GM18951 (cell line): ENCODE measurements around the gene C16orf54.
"Not testable (repeated sequence)": the region's sequence is repeated elsewhere in the genome, so short reads cannot be mapped to it uniquely, and the experiment has no call there.

ENCODE experiments used
- POLR2A ChIP-seq: IDR thresholded peaks from 4 replicates; pipeline ENCODE4 v1.6.1; 2011; ENCODE audit warnings: mild to moderate bottlenecking; ENCODE audit not compliant: insufficient read length, insufficient read depth; ENCODE audit errors: extremely low read depth
- in situ Hi-C: fragments of 300-500 bp; cut with MboI; formaldehyde crosslinking; loops from one replicate; pipeline ENCODE4 v1.12.0; 2022; ENCODE audit warnings: low sequenced_read_pairs, mixed read lengths, inconsistent platforms; ENCODE audit not compliant: unreplicated experiment

Gene C16orf54

DNA sequence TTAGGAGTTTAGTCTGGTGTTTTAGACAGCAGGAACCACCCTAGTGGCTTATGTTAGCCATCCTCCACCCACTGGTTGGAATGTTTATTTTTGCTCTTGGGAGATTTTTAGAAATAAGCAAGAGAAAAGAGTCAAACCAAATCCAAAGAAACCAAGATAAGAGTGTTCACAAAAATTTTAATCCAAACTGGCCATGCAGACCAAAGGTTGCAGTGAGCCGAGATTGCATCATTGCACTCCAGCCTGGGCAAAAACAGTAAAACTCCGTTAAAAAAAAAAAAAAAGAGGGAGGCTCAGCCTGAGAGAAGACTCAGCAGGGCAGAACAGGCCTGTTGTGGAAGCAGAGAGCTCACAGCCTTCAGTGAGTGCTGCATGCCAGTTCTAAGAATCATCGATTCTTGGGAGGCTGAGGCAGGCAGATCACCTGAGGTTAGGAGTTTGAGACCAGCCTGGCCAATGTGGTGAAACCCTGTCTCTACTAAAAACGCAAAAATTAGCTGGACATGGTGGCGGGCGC lies 12.2 kb upstream of the C16orf54 start:
- in situ Hi-C loops = no loop called here
- no peak for TF ChIP-seq POLR2A

DNA sequence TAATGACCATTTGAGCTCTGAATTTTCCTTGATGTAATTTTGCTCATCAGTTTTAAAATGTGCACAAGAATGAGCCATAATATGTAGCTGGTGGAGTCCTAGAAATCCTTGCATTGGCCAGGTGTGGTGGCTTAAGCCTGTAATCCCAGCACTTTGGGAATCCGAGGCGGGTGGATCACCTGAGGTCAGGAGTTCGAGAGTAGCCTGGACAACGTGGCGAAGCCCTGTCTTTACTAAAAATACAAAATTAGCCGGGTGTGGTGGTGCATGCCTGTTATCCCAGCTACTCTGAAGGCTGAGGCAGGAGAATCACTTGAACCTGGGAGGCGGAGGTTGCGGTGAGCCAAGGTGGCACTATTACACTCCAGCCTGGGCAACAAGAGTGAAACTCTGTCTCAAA lies 11.3 kb upstream of the C16orf54 start:
- in situ Hi-C loops = not testable (repeated sequence)

DNA sequence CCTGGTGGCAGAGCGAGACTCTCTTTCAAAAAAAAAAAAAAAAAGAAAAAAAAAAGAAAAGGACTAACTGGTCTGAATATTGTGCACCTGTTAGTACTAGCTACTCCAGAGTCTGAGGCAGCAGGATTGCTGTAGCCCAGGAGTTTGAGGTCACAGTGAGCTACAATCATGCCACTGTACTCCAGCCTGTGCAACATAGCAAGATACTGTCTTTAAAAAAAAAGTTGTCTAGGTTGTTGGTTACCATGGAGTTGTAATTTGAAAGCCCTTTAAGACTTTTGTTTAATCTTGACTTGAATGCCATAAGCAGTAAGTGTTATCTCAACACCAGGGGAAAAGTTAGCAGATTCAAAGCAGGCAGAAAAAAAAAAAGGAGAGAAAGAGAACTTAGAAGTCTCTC lies 10.9 kb upstream of the C16orf54 start:
- TF ChIP-seq POLR2A = no peak
- in situ Hi-C loops = no loop called here

DNA sequence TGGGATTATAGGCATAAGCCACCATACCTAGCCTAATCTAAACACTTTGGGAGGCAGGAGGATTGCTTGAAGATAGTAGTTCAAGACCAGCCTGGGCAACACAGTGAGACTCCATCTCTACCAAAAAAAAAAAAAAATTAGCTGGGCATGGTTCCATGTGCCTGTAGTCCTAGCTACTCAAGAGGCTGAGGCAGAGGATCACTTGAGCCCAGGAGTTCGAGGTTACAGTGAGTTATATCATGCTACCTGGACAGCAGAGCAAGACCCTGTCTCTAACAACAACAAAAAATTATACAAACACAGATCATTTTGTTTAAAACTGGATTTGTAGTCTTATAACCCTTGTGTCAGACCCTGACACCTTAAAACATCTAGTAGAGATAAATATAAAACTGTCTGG lies 7.7 kb upstream of the C16orf54 start:
- no peak for TF ChIP-seq POLR2A
- in situ Hi-C loops = no loop called here

DNA sequence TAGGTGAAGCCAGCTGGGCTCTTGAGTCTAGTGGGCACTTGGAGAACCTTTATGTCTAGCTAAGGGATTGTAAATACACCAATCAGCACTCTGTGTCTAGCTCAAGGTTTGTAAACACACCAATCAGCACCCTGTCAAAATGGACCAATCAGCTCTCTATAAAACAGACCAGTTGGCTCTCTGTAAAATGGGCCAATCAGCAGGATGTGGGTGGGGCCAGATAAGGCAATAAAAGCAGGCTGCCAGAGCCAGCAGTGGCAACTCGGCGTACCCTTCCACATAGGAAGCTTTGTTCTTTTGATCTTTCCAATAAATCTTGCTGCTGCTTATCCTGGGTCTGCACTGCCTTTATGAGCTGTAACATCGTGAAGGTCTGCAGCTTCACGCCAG lies 3.0 kb upstream of the C16orf54 start:
- in situ Hi-C loops = not testable (repeated sequence)

DNA sequence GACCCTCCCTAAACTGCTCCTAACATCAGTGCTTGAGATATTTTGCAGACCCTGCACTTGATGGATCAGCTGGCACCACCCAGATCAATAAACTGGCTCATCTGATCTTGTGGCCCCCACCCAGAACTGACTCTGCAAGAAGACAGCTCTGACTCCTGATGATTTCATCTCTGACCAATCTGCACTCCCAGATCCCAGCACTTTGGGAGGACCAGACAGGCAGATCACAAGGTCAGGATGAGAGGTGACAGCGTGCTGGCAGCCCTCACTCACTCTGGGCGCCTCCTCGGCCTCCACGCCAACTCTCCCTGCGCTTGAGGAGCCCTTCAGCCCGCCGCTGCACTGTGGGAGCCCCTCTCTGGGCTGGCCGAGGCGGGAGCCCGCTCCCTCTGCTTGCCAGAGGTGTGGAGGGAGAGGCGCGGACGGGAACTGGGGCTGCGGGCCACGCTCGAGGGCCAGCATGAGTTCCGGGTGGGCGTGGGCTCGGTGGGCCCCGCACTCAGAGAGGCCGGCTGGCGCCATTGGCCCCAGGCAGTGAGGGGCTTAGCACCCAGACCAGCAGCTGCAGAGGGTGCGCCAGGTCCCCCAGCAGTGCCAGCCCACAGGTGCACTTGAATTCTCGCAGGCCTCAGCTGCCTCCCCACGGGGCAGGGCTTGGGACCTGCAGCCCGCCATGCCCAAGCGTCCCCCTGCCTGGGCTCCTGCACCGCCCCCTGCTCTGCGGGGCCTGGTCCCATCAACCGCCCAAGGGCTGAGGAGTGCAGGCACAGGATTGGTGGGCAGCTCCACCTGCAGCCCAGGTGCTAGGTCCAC lies 2.4 kb upstream of the C16orf54 start:
- in situ Hi-C loops = no loop called here
- TF ChIP-seq POLR2A = no peak

DNA sequence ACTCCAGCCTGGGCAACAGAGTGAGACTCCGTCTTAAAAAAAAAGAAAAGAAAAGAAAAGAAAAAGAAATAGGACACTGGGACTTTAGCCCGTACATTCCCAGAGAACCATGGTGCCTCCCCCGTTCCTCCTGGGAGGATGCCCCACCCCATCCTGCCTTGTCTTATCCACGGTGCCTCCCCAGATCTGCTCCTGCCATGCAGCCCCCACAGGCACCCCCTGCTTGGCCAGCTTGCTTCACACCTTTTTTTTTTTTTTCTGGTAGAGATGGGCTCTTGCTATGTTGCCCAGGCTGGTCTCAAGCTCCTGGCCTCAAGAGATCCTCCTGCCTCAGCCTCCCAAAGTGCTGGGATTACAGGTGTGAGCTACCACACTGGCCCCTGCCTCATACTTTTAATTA lies 728 bp upstream of the C16orf54 start:
- in situ Hi-C loops = not testable (repeated sequence)

DNA sequence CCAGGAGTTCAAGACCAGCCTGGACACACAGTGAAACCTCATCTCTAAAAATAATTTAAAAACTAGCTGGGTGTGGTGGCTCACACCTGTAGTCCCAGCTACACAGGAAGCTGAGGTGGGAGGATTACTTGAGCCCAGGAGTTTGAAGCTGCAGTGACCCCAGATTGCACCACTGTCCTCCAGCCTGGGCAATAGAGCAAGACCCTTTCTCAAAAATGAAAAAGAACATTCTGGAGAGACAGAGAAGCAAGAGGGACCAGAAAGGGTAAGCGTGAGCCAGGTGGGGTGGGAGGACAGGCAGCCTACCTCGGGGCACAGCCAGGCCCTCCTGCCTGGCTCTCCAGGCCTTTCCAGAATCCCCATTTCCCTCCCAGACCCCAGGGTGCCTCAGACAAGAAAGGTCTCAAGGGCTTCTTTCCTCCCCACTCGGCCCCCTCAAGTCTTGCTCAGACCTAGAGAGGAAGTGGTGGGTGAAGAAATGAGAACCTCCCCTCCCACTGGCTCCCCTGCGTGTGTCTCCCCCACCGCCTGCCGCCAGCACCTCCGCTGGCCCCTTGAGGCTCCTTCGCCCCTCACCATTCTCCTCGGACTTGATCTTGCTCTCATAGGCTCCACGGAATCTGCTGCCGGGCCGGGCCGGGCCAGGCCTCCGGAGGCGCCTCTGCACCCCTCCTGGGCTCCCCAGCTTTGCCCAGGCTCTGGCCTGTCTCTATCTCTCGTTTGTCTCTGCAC lies 503 bp downstream of the C16orf54 start:
- in situ Hi-C loops = no loop called here
- no peak for TF ChIP-seq POLR2A

DNA sequence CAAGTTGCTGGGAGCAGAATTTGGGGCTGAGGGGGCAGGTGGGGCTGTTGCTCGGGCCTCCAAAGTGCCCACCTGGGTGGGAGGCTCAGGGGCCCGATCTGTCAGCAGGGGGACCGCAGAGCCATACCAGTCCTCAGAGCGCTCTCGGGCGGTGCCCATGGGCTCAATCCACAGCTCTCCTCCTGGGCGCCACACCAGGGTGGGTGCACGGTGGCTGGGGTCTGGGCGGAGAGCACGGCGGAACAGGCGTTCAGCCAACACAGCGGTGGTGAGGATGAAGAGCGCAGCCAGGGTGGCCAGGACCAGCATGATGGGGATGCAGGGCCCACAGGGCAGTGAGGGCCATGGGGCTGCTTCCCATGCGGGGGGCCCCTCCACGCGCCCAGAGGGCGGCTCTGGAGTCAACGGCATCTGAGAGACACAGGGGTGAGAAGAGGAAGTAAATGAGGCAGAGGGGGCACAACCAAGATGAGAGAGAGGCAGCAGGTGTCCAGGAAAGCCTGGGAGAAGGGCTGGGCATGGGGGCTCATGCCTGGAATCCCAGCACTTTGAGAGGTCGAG lies 1.2 kb downstream of the C16orf54 start:
- in situ Hi-C loops = no loop called here
- TF ChIP-seq POLR2A = no peak

DNA sequence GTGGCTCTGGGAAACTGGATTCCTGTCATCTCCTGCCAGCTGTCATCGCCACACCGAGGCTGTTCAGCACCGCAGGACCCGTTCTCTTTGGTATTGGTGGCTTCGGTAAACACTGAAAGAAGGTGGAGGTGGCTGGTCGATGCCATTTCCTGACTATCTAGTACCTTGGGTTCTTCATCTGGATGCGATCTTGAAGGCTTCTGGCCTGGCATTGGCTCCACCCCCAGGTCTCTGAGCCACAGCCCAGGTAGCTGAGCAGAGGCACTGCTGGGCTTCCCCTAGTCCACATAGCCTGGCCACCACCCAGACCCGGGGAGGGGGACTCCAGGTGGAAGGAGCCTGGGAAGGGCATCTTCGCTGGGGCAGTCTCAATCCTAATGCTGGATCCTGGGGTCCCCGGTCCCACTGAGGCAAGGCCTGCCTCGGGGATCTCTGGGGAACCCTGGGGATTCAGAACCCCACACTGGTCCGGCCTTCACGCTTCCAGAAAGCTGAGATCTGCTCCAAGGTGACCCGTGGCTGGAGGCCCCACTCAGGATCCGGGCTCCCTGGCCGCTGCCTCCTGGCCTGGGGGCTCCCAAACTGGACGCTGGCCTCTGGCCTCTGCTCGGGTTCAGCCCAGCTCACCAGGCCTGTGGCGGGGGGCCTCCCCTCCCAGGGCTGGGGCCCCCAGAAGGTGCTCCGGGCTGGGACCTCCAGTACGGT lies 1.8 kb downstream of the C16orf54 start:
- in situ Hi-C loops = no loop called here
- no peak for TF ChIP-seq POLR2A

DNA sequence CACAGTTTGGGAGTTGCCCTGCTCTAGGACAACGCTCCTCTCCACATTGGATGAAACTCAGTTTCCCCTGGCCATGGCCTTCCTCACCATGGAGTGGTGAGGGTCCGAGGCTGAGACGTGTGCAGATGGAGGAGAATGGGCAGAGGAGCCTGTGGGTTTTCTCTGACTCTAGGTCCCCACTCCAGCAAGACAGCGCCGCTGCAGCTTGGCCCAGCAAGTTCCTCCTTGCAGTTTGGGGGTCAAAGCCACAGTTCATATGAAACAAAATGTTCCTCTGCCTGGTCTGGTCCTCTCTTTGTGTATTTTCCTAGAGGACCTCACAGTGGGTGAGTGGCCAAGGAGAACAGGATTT lies 2.3 kb downstream of the C16orf54 start:
- TF ChIP-seq POLR2A = no peak
- in situ Hi-C loops = no loop called here

DNA sequence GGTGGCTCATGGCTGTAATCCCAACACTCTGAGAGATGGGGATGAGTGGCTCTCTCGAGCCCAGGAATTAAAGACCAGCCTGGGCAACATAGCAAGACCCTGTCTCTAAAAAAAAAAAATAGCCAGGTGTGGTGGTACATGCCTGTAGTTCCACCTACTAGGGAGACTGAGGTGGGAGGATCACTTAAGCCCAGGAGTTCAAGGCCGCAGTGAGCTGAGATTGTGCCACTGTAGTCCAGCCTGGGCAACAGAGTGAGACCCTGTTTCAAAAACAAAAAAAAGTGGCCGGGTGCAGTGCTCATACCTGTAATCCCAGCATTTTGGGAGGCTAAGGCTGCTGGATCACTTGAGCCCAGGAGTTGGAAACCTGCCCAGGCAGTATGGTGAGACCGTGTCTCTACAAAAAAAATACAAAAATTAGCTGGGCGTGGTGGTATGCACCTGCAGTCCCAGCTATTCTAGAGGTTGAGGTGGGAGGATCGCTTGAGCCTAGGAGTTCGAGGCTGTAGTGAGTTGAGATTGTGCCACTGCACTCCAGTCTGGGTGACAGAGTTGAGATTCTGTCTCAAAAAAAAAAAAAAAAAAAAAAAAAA lies 3.0 kb downstream of the C16orf54 start:
- no peak for TF ChIP-seq POLR2A
- in situ Hi-C loops = no loop called here

DNA sequence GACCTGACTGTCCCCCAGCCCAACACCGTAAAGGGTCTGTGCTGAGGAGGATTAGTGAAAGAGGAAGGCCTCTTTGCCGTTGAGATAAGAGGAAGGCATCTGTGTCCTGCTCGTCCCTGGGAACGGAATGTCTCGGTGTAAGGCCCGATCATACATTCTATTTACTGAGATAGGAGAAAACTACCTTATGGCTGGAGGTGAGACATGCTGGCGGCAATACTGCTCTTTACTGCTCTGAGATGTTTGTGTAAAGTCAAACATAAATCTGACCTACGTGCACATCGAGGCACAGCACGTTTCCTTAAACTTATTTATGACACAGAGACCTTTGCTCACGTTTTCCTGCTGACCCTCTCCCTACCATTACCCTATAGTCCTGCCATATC lies 5.2 kb downstream of the C16orf54 start:
- in situ Hi-C loops = not testable (repeated sequence)

DNA sequence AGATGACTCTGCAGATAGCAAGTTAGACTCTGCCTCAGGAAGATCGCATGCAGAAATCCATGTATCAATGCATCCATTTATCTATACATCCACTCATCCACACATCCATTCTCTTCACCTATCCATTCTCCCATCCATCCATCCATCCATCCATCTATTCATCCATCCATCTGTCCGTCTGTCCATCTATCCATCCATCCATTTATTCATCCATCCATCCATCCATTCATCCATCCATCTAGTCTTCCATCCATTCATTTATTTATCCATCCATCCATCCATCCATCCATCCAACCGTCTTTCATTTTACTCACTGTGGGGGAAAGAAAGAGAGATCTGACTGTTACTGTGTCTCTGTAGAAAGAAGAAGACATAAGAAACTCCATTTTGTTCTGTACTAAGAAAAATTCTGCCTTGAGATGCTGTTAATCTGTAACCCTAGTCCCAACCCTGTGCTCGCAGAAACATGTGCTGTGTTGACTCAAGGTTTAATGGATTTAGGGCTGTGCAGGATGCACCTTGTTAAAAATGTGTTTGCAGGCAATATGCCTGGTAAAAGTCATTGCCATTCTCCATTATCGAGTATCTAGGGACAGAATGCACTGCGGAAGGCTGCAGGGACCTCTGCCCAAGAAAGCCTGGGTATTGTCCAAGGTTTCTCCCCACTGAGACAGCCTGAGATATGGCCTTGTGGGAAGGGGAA lies 5.7 kb downstream of the C16orf54 start:
- in situ Hi-C loops = not testable (repeated sequence)
